C4-2B (cell line): ENCODE data around the gene SLC25A11.

Experiments used
- H3K27ac ChIP-seq: fragments of 450-650 bp; 2 replicates; pipeline ENCODE4 v1.5.1; 2017
- CTCF ChIP-seq: fragments of 450-650 bp; conservative IDR thresholded peaks from 2 replicates; pipeline ENCODE4 v1.5.1; 2017; ENCODE audit warnings: mild to moderate bottlenecking
- ZFX ChIP-seq: fragments of 450-650 bp; IDR thresholded peaks from 2 replicates; pipeline ENCODE4 v1.6.1; 2017

The SLC25A11 gene

GRCh38 chr17:4960279-4960922 is 20.6 kb upstream of the SLC25A11 start:
- no peak for TF ChIP-seq CTCF
- no peak for TF ChIP-seq ZFX
- no peak overlapping the region for H3K27ac ChIP-seq

GRCh38 chr17:4959261-4959965 is 19.6 kb upstream of the SLC25A11 start:
- TF ChIP-seq CTCF = no peak
- no peak for TF ChIP-seq ZFX
- H3K27ac ChIP-seq = no peak overlapping the region

- no peak overlapping the region for H3K27ac ChIP-seq
- TF ChIP-seq ZFX (no peak), CTCF (no peak)
Observed at GRCh38 chr17:4958102-4958501, 18.3 kb upstream of the SLC25A11 start.

GRCh38 chr17:4956493-4957061 is 16.7 kb upstream of the SLC25A11 start:
- TF ChIP-seq ZFX = no peak
- TF ChIP-seq CTCF = no peak
- no peak overlapping the region for H3K27ac ChIP-seq

GRCh38 chr17:4955091-4955490 is 15.2 kb upstream of the SLC25A11 start:
- no peak overlapping the region for H3K27ac ChIP-seq
- TF ChIP-seq ZFX = no peak
- no peak for TF ChIP-seq CTCF

GRCh38 chr17:4953451-4953961 is 13.7 kb upstream of the SLC25A11 start:
- no peak for TF ChIP-seq CTCF
- no peak overlapping the region for H3K27ac ChIP-seq

GRCh38 chr17:4951486-4951885 is 11.6 kb upstream of the SLC25A11 start:
- no peak overlapping the region; the same call in 1 of the 2 replicates for H3K27ac ChIP-seq

More at GRCh38 chr17:4951486-4951885, 11.6 kb upstream of the SLC25A11 start:
- no peak for TF ChIP-seq CTCF
- no peak for TF ChIP-seq ZFX
